Smooth muscle cell (in vitro differentiated cells): ENCODE data around the gene SEC61G. TPM values are rescaled to one million over a fixed set of nuclear protein-coding genes. Genes with fewer than 3 reads are reported as not detected.

Experiments
- DNase-seq: peaks from one replicate; lab custom pipeline; 2025; ENCODE audit not compliant: unreplicated experiment; lab: John Stamatoyannopoulos, UW
- H2AFZ ChIP-seq: fragments of 200-600 bp; sonication (generic); 2 replicates; pipeline ENCODE4 v1.6.0; 2016; ENCODE audit warnings: antibody characterized with exemption, low read depth, mild to moderate bottlenecking
- H3F3A ChIP-seq: fragments of 200-600 bp; sonication (generic); 2 replicates; pipeline ENCODE4 v1.6.0; 2017; ENCODE audit warnings: antibody characterized with exemption, low read depth
- H3K27ac ChIP-seq: fragments of 200-600 bp; sonication (generic); 2 replicates; pipeline ENCODE4 v1.5.1; 2016; ENCODE audit warnings: low read depth, mild to moderate bottlenecking
- H3K27me3 ChIP-seq: fragments of 200-600 bp; sonication (generic); 2 replicates; pipeline ENCODE4 v1.6.1; 2016; ENCODE audit warnings: low read depth, mild to moderate bottlenecking
- H3K36me3 ChIP-seq: fragments of 200-600 bp; sonication (generic); 2 replicates; pipeline ENCODE4 v1.5.1; 2016; ENCODE audit warnings: low read depth
- H3K4me1 ChIP-seq: fragments of 200-600 bp; sonication (generic); 2 replicates; pipeline ENCODE4 v1.5.1; 2016; ENCODE audit warnings: low read depth
- H3K4me2 ChIP-seq: fragments of 200-600 bp; sonication (generic); 2 replicates; pipeline ENCODE4 v1.6.0; 2016; ENCODE audit warnings: mild to moderate bottlenecking
- H3K4me3 ChIP-seq: fragments of 200-600 bp; sonication (generic); 2 replicates; pipeline ENCODE4 v1.5.1; 2016; ENCODE audit warnings: mild to moderate bottlenecking
- H3K79me2 ChIP-seq: fragments of 200-600 bp; sonication (generic); 2 replicates; pipeline ENCODE4 v1.6.0; 2016; ENCODE audit warnings: low read depth, mild to moderate bottlenecking
- H3K9ac ChIP-seq: fragments of 200-600 bp; sonication (generic); 2 replicates; pipeline ENCODE4 v1.6.0; 2016; ENCODE audit warnings: low read depth
- H3K9me3 ChIP-seq: fragments of 200-600 bp; sonication (generic); replicated peaks from 2 replicates; pipeline ENCODE4 v1.5.1; 2016; ENCODE audit warnings: low read depth
- H4K20me1 ChIP-seq: fragments of 200-600 bp; sonication (generic); 2 replicates; pipeline ENCODE4 v1.6.0; 2016; ENCODE audit warnings: low read depth
- CTCF ChIP-seq: fragments of 200-600 bp; sonication (generic); IDR thresholded peaks from 2 replicates; pipeline ENCODE4 v1.5.1; 2017; ENCODE audit warnings: borderline replicate concordance, mild to moderate bottlenecking, antibody characterized with exemption; ENCODE audit not compliant: insufficient read depth, poor library complexity, severe bottlenecking
- WGBS: methylation state at CpG from one replicate; pipeline ENCODE4 v1.1.7; 2016; ENCODE audit warnings: low lambda C conversion rate; 5-methylcytosine and 5-hydroxymethylcytosine counted together
- polyA plus RNA-seq: library from polyadenylated mRNA; unstranded; fragments of >200 nt; fragmentation: Nextera tagmentation; extraction: Ambion mirVana; gene quantifications from 2 replicates; pipeline ENCODE4 v1.2.1, GENCODE V29; 2016
- total RNA-seq: library from RNA; depleted of rRNA; stranded (reverse); fragments of >200 nt; gene quantifications from 2 replicates; pipeline ENCODE4 v1.2.3, GENCODE V29; 2014

SEC61G gene
- total and polyA plus RNA-seq, 2 experiments from 2014 or later, result 839 to 1,699 TPM

GRCh38 chr7:54711900-54712595 is 47.0 kb downstream of the SEC61G start:
- Histone ChIP-seq H3K4me3 (no peak overlapping the region), H3K27me3 (no peaks in the 10 kb centered on the region), H3K9ac (no peak overlapping the region), H3F3A (no peaks in the 10 kb centered on the region), H3K36me3 (no peaks in the 10 kb centered on the region), H3K79me2 (no peaks in the 10 kb centered on the region), H3K4me1 (no peaks in the 10 kb centered on the region), H3K27ac (no peak overlapping the region), H3K4me2 (no peak overlapping the region), H4K20me1 (no peaks in the 10 kb centered on the region), H3K9me3 (no peaks in the 10 kb centered on the region), H2AFZ (no peak overlapping the region)
- DNase-seq, result no peak
- WGBS, result 90% methylated on average over 2 of the region's 2 CpGs
- no peak for TF ChIP-seq CTCF

DNA sequence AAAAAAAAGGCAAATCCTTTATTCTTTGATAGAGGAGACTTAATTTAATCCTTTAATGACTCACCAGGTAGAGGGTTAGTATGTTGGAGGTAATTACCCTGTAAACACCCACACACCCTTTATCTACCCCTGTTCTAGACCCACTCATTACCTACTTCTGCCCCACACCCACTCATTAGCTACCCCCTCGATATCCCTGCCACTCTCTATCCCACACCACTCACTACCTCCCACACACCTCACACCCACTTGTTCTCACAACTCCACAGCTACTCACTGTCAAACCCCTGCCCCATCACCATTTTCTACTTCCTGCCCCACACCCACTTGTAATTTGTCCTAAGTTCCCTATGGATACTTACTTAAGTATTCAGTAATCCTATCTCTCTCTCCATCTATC is 49.7 kb downstream of the SEC61G start:
- no peak overlapping the region for H3K27ac ChIP-seq
- H3K27me3 ChIP-seq, result no peaks in the 10 kb centered on the region
- H2AFZ ChIP-seq, result no peak overlapping the region
- TF ChIP-seq CTCF, result no peak
- H3K4me3 ChIP-seq, result no peak overlapping the region
- no peaks in the 10 kb centered on the region for H3K4me1 ChIP-seq
- no peak for DNase-seq
- no peaks in the 10 kb centered on the region for H4K20me1 ChIP-seq
- no peaks in the 10 kb centered on the region for H3K79me2 ChIP-seq
- WGBS, result 100% methylated on average over 1 of the region's 1 CpG
- no peaks in the 10 kb centered on the region for H3K36me3 ChIP-seq
- no peaks in the 10 kb centered on the region for H3K9me3 ChIP-seq
- no peak overlapping the region for H3K4me2 ChIP-seq
- H3K9ac ChIP-seq, result no peak overlapping the region
- H3F3A ChIP-seq, result no peaks in the 10 kb centered on the region

- Histone ChIP-seq H3F3A (no peaks in the 10 kb centered on the region), H3K9me3 (no peaks in the 10 kb centered on the region), H3K4me2 (no peak overlapping the region), H4K20me1 (no peaks in the 10 kb centered on the region), H3K4me1 (no peaks in the 10 kb centered on the region), H3K4me3 (no peak overlapping the region), H3K27me3 (no peaks in the 10 kb centered on the region), H3K79me2 (no peaks in the 10 kb centered on the region), H2AFZ (no peak overlapping the region), H3K9ac (no peak overlapping the region), H3K27ac (no peak overlapping the region), H3K36me3 (no peaks in the 10 kb centered on the region)
- TF ChIP-seq CTCF, result no peak
- WGBS, result 53% methylated on average over 4 of the region's 4 CpGs
- DNase-seq, result no peak
Measured at GRCh38 chr7:54705436-54705835, 53.6 kb downstream of the SEC61G start.

GRCh38 chr7:54704851-54705250 is 54.2 kb downstream of the SEC61G start:
- no peak overlapping the region for H3K27ac ChIP-seq
- no peak overlapping the region for H2AFZ ChIP-seq
- H3K79me2 ChIP-seq, result no peaks in the 10 kb centered on the region
- no peaks in the 10 kb centered on the region for H3F3A ChIP-seq
- DNase-seq, result no peak
- WGBS, result 81% methylated on average over 2 of the region's 2 CpGs
- TF ChIP-seq CTCF, result no peak
- H3K27me3 ChIP-seq, result no peaks in the 10 kb centered on the region
- no peaks in the 10 kb centered on the region for H4K20me1 ChIP-seq
- no peak overlapping the region for H3K9ac ChIP-seq
- H3K4me1 ChIP-seq, result no peaks in the 10 kb centered on the region
- H3K9me3 ChIP-seq, result no peaks in the 10 kb centered on the region
- H3K4me2 ChIP-seq, result no peak overlapping the region
- H3K4me3 ChIP-seq, result no peak overlapping the region
- no peaks in the 10 kb centered on the region for H3K36me3 ChIP-seq
